Glutamatergic neuron (in vitro differentiated cells): Measurements from ENCODE around the gene FSCN2. TPM values are rescaled to one million over a fixed set of nuclear protein-coding genes. Genes with fewer than 3 reads are reported as not detected.

ENCODE experiments used
- DNase-seq: peaks from one replicate; pipeline ENCODE4 v3.0.0; 2022
- H3K27ac Mint-ChIP-seq: one replicate; pipeline ENCODE4 v1.8.0; 2020; ENCODE audit warnings: mild to moderate bottlenecking, mixed read lengths, inconsistent platforms; ENCODE audit not compliant: unreplicated experiment
- H3K27me3 Mint-ChIP-seq: one replicate; pipeline ENCODE4 v1.8.0; 2020; ENCODE audit warnings: mild to moderate bottlenecking, moderate library complexity, mixed read lengths, inconsistent platforms; ENCODE audit not compliant: unreplicated experiment
- H3K36me3 Mint-ChIP-seq: one replicate; pipeline ENCODE4 v1.8.0; 2020; ENCODE audit warnings: mild to moderate bottlenecking, mixed read lengths, inconsistent platforms; ENCODE audit not compliant: unreplicated experiment
- H3K4me1 Mint-ChIP-seq: one replicate; pipeline ENCODE4 v1.8.0; 2020; ENCODE audit warnings: mild to moderate bottlenecking, low read depth, mixed read lengths, inconsistent platforms; ENCODE audit not compliant: unreplicated experiment
- H3K4me3 Mint-ChIP-seq: one replicate; pipeline ENCODE4 v1.8.0; 2020; ENCODE audit warnings: mild to moderate bottlenecking, mixed read lengths, inconsistent platforms; ENCODE audit not compliant: unreplicated experiment
- H3K9me3 Mint-ChIP-seq: one replicate; pipeline ENCODE4 v1.8.0; 2020; ENCODE audit warnings: mild to moderate bottlenecking, moderate library complexity, mixed read lengths, inconsistent platforms; ENCODE audit not compliant: unreplicated experiment
- CTCF ChIP-seq: fragments of 200-600 bp; sonication (generic); IDR thresholded peaks from one replicate; pipeline ENCODE4 v1.5.0; 2021; ENCODE audit not compliant: partially characterized antibody, unreplicated experiment
- total RNA-seq: library from RNA; stranded (reverse); fragmentation: NEBNext Ultra II Directional; extraction: Animal tissue kit (Norgen Biotek cat#: 25700); gene quantifications from one replicate; pipeline ENCODE4 v1.2.1, GENCODE V29; 2021; ENCODE audit not compliant: unreplicated experiment

FSCN2 gene
- total RNA-seq, 1 donor from 2014 or later: 6.1 TPM

DNA sequence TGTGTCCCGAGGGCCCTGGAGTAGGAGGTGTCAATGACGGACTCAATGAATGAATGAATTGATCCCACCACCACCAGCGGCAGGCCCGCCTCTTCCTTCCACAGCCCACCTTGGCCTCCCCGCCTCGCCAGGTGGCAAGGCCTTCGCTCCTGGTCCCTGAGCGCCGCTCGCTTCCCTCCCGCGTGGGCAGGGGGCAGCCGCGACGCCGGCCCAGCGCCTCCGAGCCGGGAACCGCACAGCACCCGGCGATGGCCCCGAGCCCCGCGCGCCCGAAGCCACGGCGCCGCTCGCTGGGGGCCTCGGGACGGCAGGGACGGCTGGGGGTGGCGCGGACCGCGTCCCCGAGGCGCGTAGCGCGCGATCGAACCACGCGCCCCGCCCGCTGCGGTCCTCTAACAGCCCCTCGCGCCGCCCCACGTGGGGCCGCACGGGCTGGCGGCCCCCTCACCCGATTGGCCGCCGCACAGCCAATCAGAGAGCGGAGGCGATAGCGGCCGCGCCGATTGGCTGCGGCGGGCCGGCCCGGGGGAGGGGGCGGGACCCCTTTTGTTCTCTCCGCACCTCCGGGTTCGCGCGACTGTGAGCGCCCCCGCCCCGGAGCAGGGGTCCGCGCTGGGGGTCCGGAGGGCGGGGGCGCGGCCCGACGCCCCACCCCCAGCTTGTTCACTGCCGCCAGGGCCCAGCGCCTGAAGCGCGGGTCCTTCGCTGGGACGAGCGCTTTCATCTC, 46.9 kb upstream of the FSCN2 start:
- peak overlapping the region; percentile 73 for H3K27ac Mint-ChIP-seq
- H3K36me3 Mint-ChIP-seq: no peaks in the 10 kb centered on the region
- no peak for TF ChIP-seq CTCF
- peak overlapping the region; percentile 81 for H3K4me3 Mint-ChIP-seq
- H3K27me3 Mint-ChIP-seq: peaks cover 15% of the 10 kb centered on the region
- peaks cover 14% of the 10 kb centered on the region for H3K9me3 Mint-ChIP-seq
- peaks cover 25% of the 10 kb centered on the region for H3K4me1 Mint-ChIP-seq
- DNase-seq: peak; percentile 82

- Mint-ChIP-seq H3K27me3 (peaks cover 16% of the 10 kb centered on the region), H3K36me3 (no peaks in the 10 kb centered on the region), H3K4me1 (peaks cover 27% of the 10 kb centered on the region), H3K4me3 (peak overlapping the region; percentile 81), H3K27ac (peak overlapping the region; percentile 81), H3K9me3 (peaks cover 11% of the 10 kb centered on the region)
- TF ChIP-seq CTCF: no peak
- peak; percentile 21 for DNase-seq
Measured at GRCh38 chr17:81481815-81482505, 46.2 kb upstream of the FSCN2 start.

DNA sequence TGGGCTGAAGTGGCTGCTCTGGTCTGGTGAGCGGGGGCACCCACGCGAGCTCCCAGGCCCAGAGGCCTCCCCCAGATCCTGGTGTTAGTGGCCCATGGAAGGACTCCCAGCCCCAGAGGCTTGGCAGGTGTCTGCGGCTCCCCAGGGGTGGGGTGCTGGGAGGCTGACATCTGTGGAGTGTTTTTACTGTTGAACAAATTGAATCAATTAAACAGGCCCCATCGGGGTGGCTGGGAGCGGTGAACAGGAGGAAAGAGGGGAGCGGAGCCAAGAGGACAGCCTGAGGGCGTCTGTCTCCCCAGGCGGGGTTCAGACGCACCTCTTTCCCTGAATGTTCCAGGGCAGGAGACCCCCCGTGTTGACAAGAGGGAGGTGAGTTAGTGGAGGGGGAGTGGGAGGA, 45.5 kb upstream of the FSCN2 start:
- no peak for DNase-seq
- H3K27ac Mint-ChIP-seq: peak overlapping the region; percentile 81
- H3K27me3 Mint-ChIP-seq: peaks cover 16% of the 10 kb centered on the region
- no peaks in the 10 kb centered on the region for H3K36me3 Mint-ChIP-seq
- H3K4me1 Mint-ChIP-seq: peaks cover 27% of the 10 kb centered on the region
- TF ChIP-seq CTCF: no peak
- H3K4me3 Mint-ChIP-seq: peak overlapping the region; percentile 81
- H3K9me3 Mint-ChIP-seq: peaks cover 11% of the 10 kb centered on the region

- Mint-ChIP-seq H3K27me3 (peaks cover 16% of the 10 kb centered on the region), H3K9me3 (peaks cover 11% of the 10 kb centered on the region), H3K27ac (peak overlapping the region; percentile 81), H3K36me3 (no peaks in the 10 kb centered on the region), H3K4me1 (peaks cover 27% of the 10 kb centered on the region), H3K4me3 (peak overlapping the region; percentile 81)
- peak; percentile 71 for DNase-seq
- no peak for TF ChIP-seq CTCF
Measured at GRCh38 chr17:81483085-81483861, 44.9 kb upstream of the FSCN2 start.
